NCI-H2081 treated with DMSO at 0.1 percent for 48 hours (cell line): ENCODE data around the gene KSR2.
A peak's percentile ranks its signal among the peaks of the same experiment; 100 is the strongest.
"Not testable (repeated sequence)": the region's sequence is repeated elsewhere in the genome, so short reads cannot be mapped to it uniquely, and the experiment has no call there.

Experiments used
- DNase-seq: peaks from one replicate; lab custom pipeline; 2025; lab: John Stamatoyannopoulos, UW

Gene KSR2

GRCh38 chr12:117968826-117969659 lies at the start of gene KSR2:
KSR2 (minus strand) TSS chr12:117968990; CDS start chr12:117968255, 735 bp downstream.
- DNase-seq = peak; percentile 79

- DNase-seq = no peak
Measured at GRCh38 chr12:118017926-118018325, 49.1 kb upstream of the KSR2 start.

GRCh38 chr12:118016424-118017264 lies 47.9 kb upstream of the KSR2 start, which contains the start of gene RFC5:
RFC5 (plus strand) TSS chr12:118016703; CDS start chr12:118016828, 125 bp downstream.
- DNase-seq = peak; percentile 86

- DNase-seq = no peak
Measured at GRCh38 chr12:118015944-118016343, 47.2 kb upstream of the KSR2 start.

GRCh38 chr12:118015306-118015705 lies 46.5 kb upstream of the KSR2 start:
- no peak for DNase-seq

- DNase-seq = no peak
Measured at GRCh38 chr12:118013283-118013682, 44.5 kb upstream of the KSR2 start.

- no peak for DNase-seq
Measured at GRCh38 chr12:118011961-118012360, 43.2 kb upstream of the KSR2 start.

GRCh38 chr12:118011377-118011776 lies 42.6 kb upstream of the KSR2 start:
- DNase-seq = no peak

GRCh38 chr12:118010903-118011302 lies 42.1 kb upstream of the KSR2 start:
- no peak for DNase-seq

GRCh38 chr12:117999806-118000205 lies 31.0 kb upstream of the KSR2 start:
- not testable (repeated sequence) for DNase-seq

- DNase-seq = no peak
Measured at GRCh38 chr12:117998719-117999118, 29.9 kb upstream of the KSR2 start.

- DNase-seq = no peak
Measured at GRCh38 chr12:117994551-117995438, 26.0 kb upstream of the KSR2 start.

GRCh38 chr12:117986705-117987469 lies 18.1 kb upstream of the KSR2 start:
- DNase-seq = no peak

GRCh38 chr12:117985182-117985581 lies 16.4 kb upstream of the KSR2 start:
- no peak for DNase-seq

GRCh38 chr12:117981267-117981666 lies 12.5 kb upstream of the KSR2 start:
- DNase-seq = no peak

GRCh38 chr12:117980616-117981015 lies 11.8 kb upstream of the KSR2 start:
- no peak for DNase-seq

- DNase-seq = no peak
Measured at GRCh38 chr12:117977373-117977772, 8.6 kb upstream of the KSR2 start.

GRCh38 chr12:117975006-117975405 lies 6.2 kb upstream of the KSR2 start:
- DNase-seq = no peak

GRCh38 chr12:117972301-117972700 lies 3.5 kb upstream of the KSR2 start:
- no peak for DNase-seq

GRCh38 chr12:117970334-117970733 lies 1.5 kb upstream of the KSR2 start:
- no peak for DNase-seq

GRCh38 chr12:117968151-117968789 lies 520 bp downstream of the KSR2 start:
- no peak for DNase-seq
